OCI-LY1 (cell line): ENCODE results near the gene PARN.

Source experiments
- H2AFZ ChIP-seq: fragments of 200-600 bp; sonication (generic), shearing (Covaris generic); 2 replicates; pipeline ENCODE4 v1.6.0; 2014; ENCODE audit warnings: antibody characterized with exemption, mild to moderate bottlenecking, low read length
- H3F3A ChIP-seq: fragments of 200-600 bp; sonication (generic), shearing (Covaris generic); 2 replicates; pipeline ENCODE4 v1.6.0; 2014; ENCODE audit warnings: mild to moderate bottlenecking, antibody characterized with exemption, low read length, moderate library complexity; ENCODE audit not compliant: insufficient read depth
- H3K27ac ChIP-seq: fragments of 200-600 bp; sonication (generic); 2 replicates; pipeline ENCODE4 v1.5.1; 2014; ENCODE audit warnings: low read length, mixed run types, mild to moderate bottlenecking, low read depth; ENCODE audit not compliant: poor library complexity, severe bottlenecking
- H3K27me3 ChIP-seq: fragments of 200-600 bp; sonication (generic); 2 replicates; pipeline ENCODE4 v1.6.0; 2014; ENCODE audit warnings: antibody characterized with exemption, mild to moderate bottlenecking, low read length, moderate library complexity; ENCODE audit not compliant: insufficient read depth
- H3K36me3 ChIP-seq: fragments of 200-600 bp; sonication (generic); 2 replicates; pipeline ENCODE4 v1.6.1; 2014; ENCODE audit warnings: mild to moderate bottlenecking, antibody characterized with exemption, low read length, moderate library complexity, mixed read lengths; ENCODE audit not compliant: insufficient read depth
- H3K4me1 ChIP-seq: fragments of 200-600 bp; sonication (generic); 2 replicates; pipeline ENCODE4 v1.5.1; 2014; ENCODE audit warnings: mild to moderate bottlenecking, low read length, moderate library complexity; ENCODE audit not compliant: insufficient read depth, severe bottlenecking
- H3K4me2 ChIP-seq: fragments of 200-600 bp; sonication (generic), shearing (Covaris generic); 2 replicates; pipeline ENCODE4 v1.6.1; 2014; ENCODE audit warnings: low read length
- H3K4me3 ChIP-seq: fragments of 200-600 bp; sonication (generic); 2 replicates; pipeline ENCODE4 v1.5.1; 2014; ENCODE audit warnings: low read length, low read depth, mild to moderate bottlenecking, mixed read lengths; ENCODE audit not compliant: poor library complexity, severe bottlenecking
- H3K79me2 ChIP-seq: fragments of 200-600 bp; shearing (Covaris generic); 2 replicates; pipeline ENCODE4 v1.6.1; 2016; ENCODE audit warnings: mixed run types, low read length, mixed read lengths; ENCODE audit not compliant: insufficient read depth
- H3K9ac ChIP-seq: fragments of 200-600 bp; sonication (generic), shearing (Covaris generic); 2 replicates; pipeline ENCODE4 v1.6.1; 2014; ENCODE audit warnings: mild to moderate bottlenecking, low read length, mixed read lengths
- H3K9me2 ChIP-seq: fragments of 200-600 bp; sonication (generic), shearing (Covaris generic); 2 replicates; pipeline ENCODE4 v1.6.1; 2014; ENCODE audit warnings: low read depth, mild to moderate bottlenecking, low read length, mixed read lengths
- H3K9me3 ChIP-seq: fragments of 200-600 bp; shearing (Covaris generic); 2 replicates; pipeline ENCODE4 v1.6.1; 2014; ENCODE audit warnings: low read length, mixed read lengths
- H4K20me1 ChIP-seq: fragments of 200-600 bp; sonication (generic), shearing (Covaris generic); 2 replicates; pipeline ENCODE4 v1.6.0; 2016; ENCODE audit warnings: mild to moderate bottlenecking, low read length; ENCODE audit not compliant: insufficient read depth
- CTCF ChIP-seq: fragments of 200-600 bp; sonication (generic), shearing (Covaris generic); IDR thresholded peaks from 2 replicates; pipeline ENCODE4 v1.5.1; 2017; ENCODE audit warnings: mild to moderate bottlenecking, antibody characterized with exemption, low read length, moderate library complexity, mixed read lengths
- EZH2 ChIP-seq: fragments of 200-600 bp; sonication (generic), shearing (Covaris generic); IDR thresholded peaks from 2 replicates; pipeline ENCODE4 v1.8.0; 2017; ENCODE audit warnings: borderline replicate concordance, mixed run types, mild to moderate bottlenecking, antibody characterized with exemption, low read length, moderate library complexity, mixed read lengths

Gene PARN

GRCh38 chr16:14450846-14451245 is 179.2 kb downstream of the PARN start:
- H3K36me3 ChIP-seq: peaks cover 16% of the 10 kb centered on the region; the same call in 1 of the 2 replicates
- H3K9me2 ChIP-seq: no peaks in the 10 kb centered on the region
- H3K4me3 ChIP-seq: no peak overlapping the region
- TF ChIP-seq CTCF (no peak), EZH2 (no peak)
- H3K79me2 ChIP-seq: no peaks in the 10 kb centered on the region
- no peaks in the 10 kb centered on the region for H4K20me1 ChIP-seq
- no peaks in the 10 kb centered on the region for H3K27me3 ChIP-seq
- no peaks in the 10 kb centered on the region for H3F3A ChIP-seq
- H3K9ac ChIP-seq: no peak overlapping the region
- no peaks in the 10 kb centered on the region for H3K4me1 ChIP-seq
- H2AFZ ChIP-seq: no peak overlapping the region
- no peak overlapping the region for H3K4me2 ChIP-seq
- H3K9me3 ChIP-seq: no peaks in the 10 kb centered on the region
- H3K27ac ChIP-seq: no peak overlapping the region

- Histone ChIP-seq H3K27ac (no peak overlapping the region), H3K9me3 (no peaks in the 10 kb centered on the region), H3F3A (no peaks in the 10 kb centered on the region), H3K9ac (no peak overlapping the region), H3K4me2 (no peak overlapping the region), H3K9me2 (no peaks in the 10 kb centered on the region), H3K79me2 (no peaks in the 10 kb centered on the region), H3K27me3 (no peaks in the 10 kb centered on the region), H2AFZ (no peak overlapping the region), H3K4me3 (no peak overlapping the region), H4K20me1 (no peaks in the 10 kb centered on the region), H3K4me1 (no peaks in the 10 kb centered on the region), H3K36me3 (peaks cover 20% of the 10 kb centered on the region; the same call in 1 of the 2 replicates)
- TF ChIP-seq CTCF: no peak
Observed at GRCh38 chr16:14449790-14450480, 180.1 kb downstream of the PARN start.

- H3K9me2 ChIP-seq: no peaks in the 10 kb centered on the region
- no peaks in the 10 kb centered on the region for H3K4me1 ChIP-seq
- no peaks in the 10 kb centered on the region for H3K79me2 ChIP-seq
- no peak overlapping the region for H2AFZ ChIP-seq
- no peaks in the 10 kb centered on the region for H3F3A ChIP-seq
- no peak overlapping the region for H3K9ac ChIP-seq
- H3K9me3 ChIP-seq: no peaks in the 10 kb centered on the region
- H3K4me2 ChIP-seq: no peak overlapping the region
- TF ChIP-seq CTCF (no peak), EZH2 (no peak)
- H3K27ac ChIP-seq: no peak overlapping the region
- no peaks in the 10 kb centered on the region for H4K20me1 ChIP-seq
- peaks cover 17% of the 10 kb centered on the region; the same call in 1 of the 2 replicates for H3K36me3 ChIP-seq
- H3K27me3 ChIP-seq: no peaks in the 10 kb centered on the region
- H3K4me3 ChIP-seq: no peak overlapping the region
Observed at GRCh38 chr16:14449334-14449733, 180.7 kb downstream of the PARN start.
